ENCODE data around the gene RALY. TPM values are rescaled to one million over a fixed set of nuclear protein-coding genes. Genes with fewer than 3 reads are reported as not detected.

The RALY gene
- total and polyA plus RNA-seq, 10 of the 15 experiments (the other 5 are each of a cell fraction or from before 2014, with no cell fraction given) = 1.2 to 246 (median 137) TPM

GRCh38 chr20:34089175-34089479, 95.4 kb downstream of the RALY start:
- no peaks in the 10 kb centered on the region for H3K79me2 ChIP-seq (ENCODE audit: control insufficient read depth, insufficient read depth, low read length)
- H3K9ac ChIP-seq (ENCODE audit: control insufficient read depth, insufficient read depth, low read length) = no peak overlapping the region
- ChIA-PET RAD21 (ENCODE audit: unreplicated experiment) (no interaction called here), POLR2A (no interaction called here), SMC1A (ENCODE audit: uncharacterized antibody, unreplicated experiment) (interaction anchor here (1.1 kb wide), 1 partner anchor 19 kb away, joined by 4 read pairs; no protein-coding TSS in a partner anchor), CTCF (interaction anchor here (1.2 kb wide), 1 partner anchor 20 kb away, joined by 4 read pairs; no protein-coding TSS in a partner anchor)
- H3K4me3 ChIP-seq = no peak overlapping the region
- no peaks in the 10 kb centered on the region for H4K20me1 ChIP-seq (ENCODE audit: control insufficient read depth, insufficient read depth)
- WGBS (ENCODE audit: insufficient coverage, insufficient replicate concordance, low lambda C conversion rate, missing lambda C conversion rate) = 100% methylated on average over 3 of the region's 5 CpGs
- no peaks in the 10 kb centered on the region for H3K9me3 ChIP-seq (replicated peaks; ENCODE audit: control insufficient read depth, insufficient read depth, low read length)
- no peaks in the 10 kb centered on the region for H3K27me3 ChIP-seq (replicated peaks in 1 of 2; ENCODE audit: control insufficient read depth in 2 of 2, insufficient read depth in 2 of 2, low read length in 1 of 2)
- H3K4me1 ChIP-seq (ENCODE audit: control insufficient read depth, insufficient read depth, low read length) = no peaks in the 10 kb centered on the region
- no peak for FAIRE-seq
- TF ChIP-seq CHD2 (IDR thresholded peaks at IDR 0.05; ENCODE audit: borderline replicate concordance, low read depth, low read length) (no peak), REST (IDR thresholded peaks at IDR 0.05; ENCODE audit: low read depth, low read length) (no peak), CEBPB (IDR thresholded peaks at IDR 0.05; ENCODE audit: borderline replicate concordance in 1 of 2, low read depth in 2 of 2, low read length in 2 of 2) (no peak), BRCA1 (IDR thresholded peaks at IDR 0.05; ENCODE audit: low read depth, low read length) (no peak), RCOR1 (conservative IDR thresholded peaks at IDR 0.05; ENCODE audit: low read depth, low read length) (no peak), YY1 (IDR thresholded peaks at IDR 0.05; ENCODE audit: low read depth, low read length) (peak; percentile 30; the same call in 1 of the 2 replicates), ELK1 (IDR thresholded peaks at IDR 0.05; ENCODE audit: low read depth, low read length) (no peak), MEF2A (IDR thresholded peaks at IDR 0.05; ENCODE audit: insufficient read depth, low read depth, low read length) (no peak)
- no TSS peak for BruUV-seq (replicated peaks)
- DNase-seq (ENCODE audit: low read depth, low spot score) = no peak
- intact Hi-C loops (cut with micrococcal nuclease; ENCODE audit: unreplicated experiment) (no loop called here), in situ Hi-C loops (cut with MboI) (no loop called here)
- H2AFZ ChIP-seq (ENCODE audit: control insufficient read depth, low read depth, low read length) = no peak overlapping the region
- H3K27ac ChIP-seq (ENCODE audit: control insufficient read depth, insufficient read depth) = no peak overlapping the region
- no peak for ATAC-seq
- H3K36me3 ChIP-seq (ENCODE audit: control insufficient read depth in 2 of 2, insufficient read depth in 2 of 2, low read length in 1 of 2) = peaks cover 24 to 51% of the 10 kb centered on the region in 2 experiments
- H3K4me2 ChIP-seq (ENCODE audit: control insufficient read depth, insufficient read depth) = no peak overlapping the region

All from GM12878 (cell line).